ENCODE data around the gene MGMT.

MGMT gene

GRCh38 chr10:129696636-129697035 lies 229.6 kb downstream of the MGMT start:
- DNase-seq: no peak

- no peak for DNase-seq
These were observed 230.6 kb downstream of the MGMT start for GRCh38 chr10:129697463-129698247.

- no peak for DNase-seq
These were observed 232.8 kb downstream of the MGMT start for GRCh38 chr10:129699722-129700340.

- DNase-seq: no peak
These were observed 235.6 kb downstream of the MGMT start for GRCh38 chr10:129702605-129703004.

- no peak for DNase-seq
These were observed 236.5 kb downstream of the MGMT start for GRCh38 chr10:129703287-129704137.

- DNase-seq: no peak
These were observed 237.2 kb downstream of the MGMT start for GRCh38 chr10:129704225-129704624.

DNA sequence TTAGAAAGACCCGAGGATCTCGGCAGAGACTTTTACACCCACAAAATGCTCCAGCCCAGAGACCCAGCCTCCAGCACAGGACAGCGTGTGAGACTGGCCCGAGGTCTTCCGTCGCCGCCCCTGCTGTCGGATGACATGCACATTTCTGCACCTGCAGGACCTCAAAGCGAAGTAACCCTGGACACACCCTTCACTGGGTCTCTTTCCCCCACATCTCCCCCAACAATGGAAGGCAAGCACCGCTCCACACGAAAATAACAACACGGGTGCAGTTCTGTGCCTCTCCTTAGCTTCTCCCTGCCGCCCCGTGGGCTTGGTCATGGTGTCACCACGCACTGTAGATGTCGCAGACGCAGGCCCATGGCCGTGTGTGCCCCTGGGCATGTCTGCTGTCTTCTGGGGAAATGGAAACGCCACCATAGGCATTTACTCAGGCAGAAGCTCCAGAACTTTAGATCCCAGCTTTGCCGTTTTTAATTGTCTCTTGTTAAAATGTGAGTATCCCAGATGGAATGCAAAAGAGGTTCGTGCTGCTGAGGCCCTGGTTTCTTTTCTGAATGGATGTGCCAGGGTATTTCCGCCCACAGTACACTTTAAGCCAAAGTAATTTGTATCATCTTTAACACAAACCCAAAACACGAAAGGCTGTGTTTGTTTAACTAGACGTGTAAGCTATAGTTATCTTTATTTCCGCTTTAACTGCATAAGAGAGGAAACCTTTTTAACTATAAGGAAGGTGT lies 237.9 kb downstream of the MGMT start:
- DNase-seq: no peak

- no peak for DNase-seq
These were observed 238.6 kb downstream of the MGMT start for GRCh38 chr10:129705676-129706075.

DNA sequence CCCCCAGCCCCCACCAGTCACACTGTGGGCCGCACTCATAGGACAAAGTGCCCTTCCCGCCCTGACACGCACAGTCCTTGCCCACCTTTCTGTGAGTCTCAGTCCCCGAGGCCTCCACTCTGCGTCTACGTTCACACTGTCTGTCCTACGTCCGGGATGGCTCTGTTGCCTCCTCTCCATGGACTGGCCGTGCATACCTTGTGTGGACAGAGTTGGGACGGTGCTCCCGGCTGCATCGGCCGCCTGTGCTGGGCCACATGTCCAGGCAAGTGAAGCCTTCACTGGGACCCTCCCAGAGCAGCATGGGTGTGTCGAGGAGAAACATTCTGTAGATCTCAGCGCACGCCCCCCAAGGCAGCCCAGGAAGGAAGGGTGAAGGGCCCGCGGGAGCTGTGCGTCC lies 239.0 kb downstream of the MGMT start:
- no peak for DNase-seq

DNA sequence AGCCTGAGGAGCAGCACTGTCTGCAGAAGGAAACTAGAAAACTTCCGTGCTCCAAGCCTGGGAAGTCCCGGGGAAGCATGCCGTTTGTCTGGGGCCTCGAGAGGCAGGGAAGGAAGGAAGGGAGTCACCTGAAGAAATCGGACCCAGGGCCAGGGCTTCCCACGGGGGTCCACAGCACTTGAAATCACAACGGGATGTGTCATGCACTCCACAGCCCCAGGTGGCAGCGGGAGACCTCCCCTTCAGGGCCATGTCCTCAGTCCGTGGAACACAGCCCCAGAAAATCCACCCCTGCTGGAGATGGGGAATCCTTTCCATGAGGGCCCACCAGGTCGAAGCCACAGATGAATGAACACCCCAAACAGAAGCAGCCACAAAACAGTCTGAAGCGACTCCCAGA lies 239.5 kb downstream of the MGMT start:
- DNase-seq: no peak

- peak; percentile 62 for DNase-seq
These were observed 240.7 kb downstream of the MGMT start for GRCh38 chr10:129707406-129708388.

GRCh38 chr10:129709101-129709500 lies 242.1 kb downstream of the MGMT start:
- no peak for DNase-seq

GRCh38 chr10:129709627-129710509 lies 242.8 kb downstream of the MGMT start:
- DNase-seq: no peak

DNA sequence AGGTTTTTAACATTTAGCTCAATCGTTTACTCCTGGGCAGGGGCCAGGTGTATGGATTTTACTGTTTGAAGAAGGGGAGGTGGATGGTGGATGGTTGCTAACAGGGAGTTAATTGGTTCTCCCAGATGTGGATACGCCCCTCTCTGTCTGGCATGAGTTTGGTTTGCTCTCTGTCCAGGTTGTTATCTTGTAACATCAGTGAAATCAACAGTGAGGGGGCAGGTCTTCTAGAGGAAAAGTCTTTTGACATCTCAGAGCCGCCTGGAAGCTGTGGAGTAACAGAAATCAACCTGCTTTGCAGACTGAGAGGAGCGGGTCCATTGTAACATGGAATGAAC lies 243.4 kb downstream of the MGMT start:
- no peak for DNase-seq

DNA sequence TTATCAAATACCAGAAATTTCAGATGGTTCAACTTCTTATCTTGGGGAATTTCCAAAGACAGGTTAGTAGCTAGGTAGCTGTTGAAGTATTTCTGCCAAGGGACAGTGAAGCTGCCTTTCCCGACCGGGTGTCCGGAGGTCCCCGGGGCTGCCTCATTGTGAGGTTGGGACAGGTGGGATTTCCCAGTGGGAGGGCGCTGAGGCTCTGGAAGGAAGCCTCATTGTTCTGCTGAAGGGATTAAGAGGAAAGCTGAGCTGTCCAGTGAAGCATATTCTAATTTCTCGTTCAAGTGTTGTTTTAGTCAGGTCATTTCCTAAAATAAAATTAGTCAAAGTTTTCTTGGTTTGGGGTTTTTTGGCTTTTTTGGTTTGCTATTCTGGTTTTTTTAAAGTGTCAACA lies 244.2 kb downstream of the MGMT start:
- no peak for DNase-seq

GRCh38 chr10:129712000-129712399 lies 245.0 kb downstream of the MGMT start:
- DNase-seq: no peak

- no peak for DNase-seq
These were observed 246.7 kb downstream of the MGMT start for GRCh38 chr10:129713659-129714265.

- DNase-seq: no peak
These were observed 248.8 kb downstream of the MGMT start for GRCh38 chr10:129715805-129716204.

DNA sequence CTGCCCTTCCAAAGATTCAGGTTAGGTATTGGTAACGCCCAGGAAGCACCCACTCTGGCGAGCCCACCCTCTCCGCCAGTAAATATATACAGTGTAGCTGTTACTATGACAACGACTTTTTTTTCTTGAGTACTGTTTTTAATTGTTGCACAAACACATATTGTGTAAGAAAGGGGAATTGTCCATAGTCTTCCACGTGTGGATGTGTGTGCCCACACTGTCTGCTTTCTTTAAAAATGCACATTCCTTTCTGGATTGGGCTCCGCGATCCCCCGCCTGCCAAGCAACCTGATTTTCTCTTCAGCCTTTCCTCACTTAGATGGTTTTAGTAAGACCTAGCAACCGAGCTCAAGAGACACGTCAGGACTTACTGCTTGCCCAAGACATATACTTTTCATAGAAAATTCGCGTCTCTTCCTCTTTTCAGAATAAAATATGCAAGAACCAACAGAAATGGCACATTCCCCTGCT lies 249.2 kb downstream of the MGMT start:
- DNase-seq: no peak

GRCh38 chr10:129716881-129717280 lies 249.8 kb downstream of the MGMT start:
- no peak for DNase-seq
